ENCODE results near the gene PEX11G.

- TF ChIP-seq CTCF (IDR thresholded peaks at IDR 0.05; ENCODE audit: low read depth, low read length): no peak
- no peak for TF ChIP-seq POLR2A (IDR thresholded peaks at IDR 0.05; ENCODE audit: extremely low read depth, insufficient read length)
These were observed 12.6 kb downstream of the PEX11G start for GRCh38 chr19:7476241-7476640.
